Left colon (tissue), 2 donors: Measurements from ENCODE around the gene TEP1. TPM values are rescaled to one million over a fixed set of nuclear protein-coding genes. Genes with fewer than 3 reads are reported as not detected.

Source experiments
- ATAC-seq: fragments of 200-7000 bp; cut with Tn5 transposase; one replicate; pipeline ENCODE4 v1.9.1; 2020; ENCODE audit warnings: mild to moderate bottlenecking, moderate library complexity
- DNase-seq, 2 donors: peaks; one replicate each; pipeline ENCODE4 v3.0.0-alpha.2; 2020
- intact Hi-C, 2 donors: fragments of 100-400 bp; cut with DNase I in 1 of 2; cut with micrococcal nuclease in 1 of 2; formaldehyde crosslinking; loops; one replicate each; pipeline versions ENCODE4 v1.11.2 to v1.14.0; 2022; cut with DNase I, micrococcal nuclease
- total RNA-seq, 2 donors: library from RNA; stranded (reverse); fragmentation: NEBNext Ultra II Directional; extraction: Animal tissue kit (Norgen Biotek cat#: 25700); gene quantifications; one replicate each; pipeline ENCODE4 v1.2.1, GENCODE V29; 2021
- donor health status: DM: no; HTN: no; CAD: no.
- donor health status: DM: yes; HTN: yes; CAD: no.

TEP1 gene
- total RNA-seq, 2 donors from 2014 or later, result 72.1 to 74.3 TPM

GRCh38 chr14:20435582-20436362 is 22.5 kb upstream of the TEP1 start, which contains the start of gene KLHL33:
Gene KLHL33 (minus strand): TSS chr14:20436166. CDS start chr14:20435811, 355 bp downstream.
- DNase-seq (no peak), ATAC-seq (no peak)
- intact Hi-C loops, result no loop called here

- ATAC-seq (no peak), DNase-seq (no peak)
- intact Hi-C loops, result no loop called here
These were observed 21.6 kb upstream of the TEP1 start for GRCh38 chr14:20434701-20435581.

GRCh38 chr14:20429801-20430669 is 16.7 kb upstream of the TEP1 start:
- ATAC-seq (peak; percentile 76), DNase-seq (peak; percentile 47 to 65)

GRCh38 chr14:20428802-20429201 is 15.5 kb upstream of the TEP1 start:
- no peak for ATAC-seq

More at GRCh38 chr14:20429801-20430669, 16.7 kb upstream of the TEP1 start:
- intact Hi-C loops, result no loop called here

GRCh38 chr14:20428010-20428365 is 14.7 kb upstream of the TEP1 start:
- no peak for DNase-seq
- no peak for ATAC-seq
- intact Hi-C loops, result no loop called here

More at GRCh38 chr14:20428802-20429201, 15.5 kb upstream of the TEP1 start:
- intact Hi-C loops, result no loop called here
- no peak for DNase-seq

- ATAC-seq (peak; percentile 84), DNase-seq (no peak)
- intact Hi-C loops, result no loop called here
These were observed 14.1 kb upstream of the TEP1 start for GRCh38 chr14:20427231-20428009.

- no peak for DNase-seq
- no peak for ATAC-seq
- intact Hi-C loops, result no loop called here
These were observed 11.6 kb upstream of the TEP1 start for GRCh38 chr14:20424851-20425250.

GRCh38 chr14:20422886-20423285 is 9.6 kb upstream of the TEP1 start:
- ATAC-seq, result no peak
- intact Hi-C loops, result no loop called here
- DNase-seq, result no peak

GRCh38 chr14:20421267-20421666 is 8.0 kb upstream of the TEP1 start:
- DNase-seq, result no peak
- ATAC-seq, result no peak
- intact Hi-C loops, result no loop called here

- ATAC-seq (peak; percentile 38), DNase-seq (no peak)
- intact Hi-C loops, result loop anchor here (10.0 kb wide), 3 partner anchors 45 to 265 kb away; partner anchors contain the start of genes ANG (in 2 of the 2), RNASE4 (in 2 of the 2), PIP4P1 (in 1 of the 2) and PNP (in 1 of the 2)
These were observed 6.1 kb upstream of the TEP1 start for GRCh38 chr14:20419419-20419818.

GRCh38 chr14:20418501-20418909 is 5.2 kb upstream of the TEP1 start:
- ATAC-seq (peak; percentile 77), DNase-seq (peak; percentile 35 to 85)

GRCh38 chr14:20417250-20418186 is 4.2 kb upstream of the TEP1 start:
- ATAC-seq, result peak; percentile 42

More at GRCh38 chr14:20418501-20418909, 5.2 kb upstream of the TEP1 start:
- intact Hi-C loops, result loop anchor here (10.0 kb wide), 3 partner anchors 46 to 266 kb away; partner anchors contain the start of genes ANG (in 2 of the 2), RNASE4 (in 2 of the 2), PIP4P1 (in 1 of the 2) and PNP (in 1 of the 2)

GRCh38 chr14:20416223-20416622 is 2.9 kb upstream of the TEP1 start:
- intact Hi-C loops, result loop anchor here (10.0 kb wide), 3 partner anchors 49 to 269 kb away; partner anchors contain the start of genes ANG (in 2 of the 2), RNASE4 (in 2 of the 2), PIP4P1 (in 1 of the 2) and PNP (in 1 of the 2)

More at GRCh38 chr14:20417250-20418186, 4.2 kb upstream of the TEP1 start:
- no peak for DNase-seq
- intact Hi-C loops, result loop anchor here (10.0 kb wide), 3 partner anchors 47 to 267 kb away; partner anchors contain the start of genes ANG (in 2 of the 2), RNASE4 (in 2 of the 2), PIP4P1 (in 1 of the 2) and PNP (in 1 of the 2)

GRCh38 chr14:20415782-20416206 is 2.5 kb upstream of the TEP1 start:
- no peak for DNase-seq
- ATAC-seq, result no peak
- intact Hi-C loops, result loop anchor here (10.0 kb wide), 3 partner anchors 49 to 269 kb away; partner anchors contain the start of genes ANG (in 2 of the 2), RNASE4 (in 2 of the 2), PIP4P1 (in 1 of the 2) and PNP (in 1 of the 2)

More at GRCh38 chr14:20416223-20416622, 2.9 kb upstream of the TEP1 start:
- peak; percentile 44 for ATAC-seq
- peak in 1 of 2 donors; percentile 57 for DNase-seq

GRCh38 chr14:20413744-20414082 is 412 bp upstream of the TEP1 start:
- intact Hi-C loops, result loop anchor here (10.0 kb wide), 3 partner anchors 51 to 271 kb away; partner anchors contain the start of genes ANG (in 2 of the 2), RNASE4 (in 2 of the 2), PIP4P1 (in 1 of the 2) and PNP (in 1 of the 2)
- DNase-seq, result no peak
- ATAC-seq, result no peak

- ATAC-seq (peak; percentile 4), DNase-seq (no peak)
- intact Hi-C loops, result loop anchor here (10.0 kb wide), 3 partner anchors 52 to 272 kb away; partner anchors contain the start of genes ANG (in 2 of the 2), RNASE4 (in 2 of the 2), PIP4P1 (in 1 of the 2) and PNP (in 1 of the 2)
These were observed 890 bp downstream of the TEP1 start for GRCh38 chr14:20412411-20412810.
